ENCODE measurements around the gene ADAMTS6.

The ADAMTS6 gene

GRCh38 chr5:65113771-65114170 is 367.9 kb downstream of the ADAMTS6 start:
- Histone ChIP-seq H3K9me3 (no peaks in the 10 kb centered on the region), H3K4me1 (no peaks in the 10 kb centered on the region), H3K4me3 (ENCODE audit: low read depth, low read length) (no peak overlapping the region), H3K27me3 (peaks cover 9% of the 10 kb centered on the region; the same call in 1 of the 2 replicates), H3K36me3 (no peaks in the 10 kb centered on the region)
- TF ChIP-seq CTCF (IDR thresholded peaks at IDR 0.05; ENCODE audit: low read depth, low read length) = no peak
- DNase-seq = no peak

- Histone ChIP-seq H3K36me3 (no peaks in the 10 kb centered on the region), H3K27me3 (peaks cover 9% of the 10 kb centered on the region; the same call in 1 of the 2 replicates), H3K4me3 (ENCODE audit: low read depth, low read length) (no peak overlapping the region), H3K9me3 (no peaks in the 10 kb centered on the region), H3K4me1 (no peaks in the 10 kb centered on the region)
- TF ChIP-seq CTCF (IDR thresholded peaks at IDR 0.05; ENCODE audit: low read depth, low read length) = no peak
- DNase-seq = no peak
These were observed 369.6 kb downstream of the ADAMTS6 start for GRCh38 chr5:65111961-65112658.

- DNase-seq = no peak
- Histone ChIP-seq H3K9me3 (no peaks in the 10 kb centered on the region), H3K4me3 (ENCODE audit: low read depth, low read length) (no peak overlapping the region), H3K27me3 (peaks cover 9% of the 10 kb centered on the region; the same call in 1 of the 2 replicates), H3K4me1 (no peaks in the 10 kb centered on the region), H3K36me3 (no peaks in the 10 kb centered on the region)
- no peak for TF ChIP-seq CTCF (IDR thresholded peaks at IDR 0.05; ENCODE audit: low read depth, low read length)
These were observed 372.7 kb downstream of the ADAMTS6 start for GRCh38 chr5:65108786-65109743.

GRCh38 chr5:65105301-65105700 is 376.4 kb downstream of the ADAMTS6 start:
- H3K36me3 ChIP-seq = no peaks in the 10 kb centered on the region
- H3K27me3 ChIP-seq = peaks cover 2% of the 10 kb centered on the region
- no peak for TF ChIP-seq CTCF (IDR thresholded peaks at IDR 0.05; ENCODE audit: low read depth, low read length)
- no peak for DNase-seq
- H3K4me1 ChIP-seq = no peaks in the 10 kb centered on the region
- no peak overlapping the region for H3K4me3 ChIP-seq (ENCODE audit: low read depth, low read length)
- no peaks in the 10 kb centered on the region for H3K9me3 ChIP-seq

- Histone ChIP-seq H3K36me3 (no peaks in the 10 kb centered on the region), H3K9me3 (no peaks in the 10 kb centered on the region), H3K27me3 (no peaks in the 10 kb centered on the region; the same call in 1 of the 2 replicates), H3K4me3 (ENCODE audit: low read depth, low read length) (no peak overlapping the region), H3K4me1 (no peaks in the 10 kb centered on the region)
- no peak for DNase-seq
- no peak for TF ChIP-seq CTCF (IDR thresholded peaks at IDR 0.05; ENCODE audit: low read depth, low read length)
These were observed 376.9 kb downstream of the ADAMTS6 start for GRCh38 chr5:65104831-65105230.
